GM19193 (cell line): ENCODE results near the gene HGD.

ENCODE experiments used
- POLR2A ChIP-seq: IDR thresholded peaks from 4 replicates; pipeline ENCODE4 v1.6.1; 2011; ENCODE audit not compliant: insufficient read depth, insufficient read length; ENCODE audit errors: extremely low read depth

HGD gene

GRCh38 chr3:120587332-120587975 is 94.6 kb downstream of the HGD start:
- TF ChIP-seq POLR2A = no peak
